ENCODE data around the gene RIPPLY1. TPM values are rescaled to one million over a fixed set of nuclear protein-coding genes. Genes with fewer than 3 reads are reported as not detected.

RIPPLY1 gene
- total RNA-seq, 6 experiments from 2014 or later = not detected

DNA sequence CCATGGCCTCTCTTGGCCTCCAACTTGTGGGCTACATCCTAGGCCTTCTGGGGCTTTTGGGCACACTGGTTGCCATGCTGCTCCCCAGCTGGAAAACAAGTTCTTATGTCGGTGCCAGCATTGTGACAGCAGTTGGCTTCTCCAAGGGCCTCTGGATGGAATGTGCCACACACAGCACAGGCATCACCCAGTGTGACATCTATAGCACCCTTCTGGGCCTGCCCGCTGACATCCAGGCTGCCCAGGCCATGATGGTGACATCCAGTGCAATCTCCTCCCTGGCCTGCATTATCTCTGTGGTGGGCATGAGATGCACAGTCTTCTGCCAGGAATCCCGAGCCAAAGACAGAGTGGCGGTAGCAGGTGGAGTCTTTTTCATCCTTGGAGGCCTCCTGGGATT lies 25.1 kb upstream of the RIPPLY1 start:
- H3K27ac Mint-ChIP-seq = no peak overlapping the region

DNA sequence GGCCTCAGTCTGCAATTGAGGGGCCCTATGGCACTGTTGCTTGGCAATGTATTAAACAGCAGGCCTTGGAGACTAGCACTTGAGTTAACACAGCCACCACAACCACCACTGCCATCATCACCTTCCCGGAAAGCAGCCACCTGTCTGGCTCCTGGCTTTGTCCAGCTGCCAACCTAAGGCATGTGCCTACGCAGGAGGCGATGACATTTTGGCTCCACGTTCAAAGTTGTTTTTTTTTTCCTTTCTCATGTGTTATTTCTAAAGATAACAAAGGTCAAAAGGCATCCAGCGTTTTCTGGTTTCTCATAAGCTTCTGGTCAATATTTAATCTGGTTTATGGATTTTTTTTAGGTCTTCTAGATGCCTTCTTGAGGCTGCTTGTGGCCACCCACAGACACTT lies 24.6 kb upstream of the RIPPLY1 start:
- peaks cover 12% of the 10 kb centered on the region for H3K4me1 Mint-ChIP-seq (ENCODE audit: low read depth)
- TF ChIP-seq, protein P1, sequence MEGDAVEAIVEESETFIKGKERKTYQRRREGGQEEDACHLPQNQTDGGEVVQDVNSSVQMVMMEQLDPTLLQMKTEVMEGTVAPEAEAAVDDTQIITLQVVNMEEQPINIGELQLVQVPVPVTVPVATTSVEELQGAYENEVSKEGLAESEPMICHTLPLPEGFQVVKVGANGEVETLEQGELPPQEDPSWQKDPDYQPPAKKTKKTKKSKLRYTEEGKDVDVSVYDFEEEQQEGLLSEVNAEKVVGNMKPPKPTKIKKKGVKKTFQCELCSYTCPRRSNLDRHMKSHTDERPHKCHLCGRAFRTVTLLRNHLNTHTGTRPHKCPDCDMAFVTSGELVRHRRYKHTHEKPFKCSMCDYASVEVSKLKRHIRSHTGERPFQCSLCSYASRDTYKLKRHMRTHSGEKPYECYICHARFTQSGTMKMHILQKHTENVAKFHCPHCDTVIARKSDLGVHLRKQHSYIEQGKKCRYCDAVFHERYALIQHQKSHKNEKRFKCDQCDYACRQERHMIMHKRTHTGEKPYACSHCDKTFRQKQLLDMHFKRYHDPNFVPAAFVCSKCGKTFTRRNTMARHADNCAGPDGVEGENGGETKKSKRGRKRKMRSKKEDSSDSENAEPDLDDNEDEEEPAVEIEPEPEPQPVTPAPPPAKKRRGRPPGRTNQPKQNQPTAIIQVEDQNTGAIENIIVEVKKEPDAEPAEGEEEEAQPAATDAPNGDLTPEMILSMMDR (IDR thresholded peaks at IDR 0.05) = no peak
- H3K9me3 Mint-ChIP-seq = no peaks in the 10 kb centered on the region
- no peak overlapping the region for H3K27ac Mint-ChIP-seq
- H3K4me3 Mint-ChIP-seq = no peak overlapping the region
- H3K36me3 Mint-ChIP-seq (ENCODE audit: low read depth) = no peaks in the 10 kb centered on the region
- no peaks in the 10 kb centered on the region; the same call in 1 of the 2 replicates for H3K27me3 Mint-ChIP-seq (ENCODE audit: insufficient read depth)
- DNase-seq = no peak

More for the DNA sequence above, 25.1 kb upstream of the RIPPLY1 start:
- no peak overlapping the region for H3K4me3 Mint-ChIP-seq
- TF ChIP-seq, protein P1 (IDR thresholded peaks at IDR 0.05) = no peak
- DNase-seq = no peak
- peaks cover 17% of the 10 kb centered on the region for H3K4me1 Mint-ChIP-seq (ENCODE audit: low read depth)
- no peaks in the 10 kb centered on the region; the same call in 1 of the 2 replicates for H3K27me3 Mint-ChIP-seq (ENCODE audit: insufficient read depth)
- H3K9me3 Mint-ChIP-seq = no peaks in the 10 kb centered on the region
- H3K36me3 Mint-ChIP-seq (ENCODE audit: low read depth) = no peaks in the 10 kb centered on the region

DNA sequence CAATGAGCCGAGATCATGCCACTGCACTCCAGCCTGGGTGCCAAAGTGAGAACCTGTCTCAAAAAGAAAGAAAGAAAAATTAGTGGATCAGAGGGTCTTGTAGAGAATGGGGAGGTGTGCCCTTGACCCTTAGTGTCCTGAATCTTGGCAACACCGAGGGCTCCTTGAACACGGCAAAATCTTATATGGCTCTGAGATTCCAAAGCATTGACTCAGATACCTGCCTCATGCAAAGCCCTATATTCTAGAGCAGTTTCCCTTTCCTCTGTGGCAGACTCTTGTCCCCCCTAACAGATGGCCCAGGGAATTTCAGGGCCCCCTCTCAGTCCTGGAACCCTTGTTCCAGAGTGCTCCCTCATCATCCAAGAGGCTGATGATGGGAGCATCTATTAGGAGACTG lies 23.9 kb upstream of the RIPPLY1 start:
- Mint-ChIP-seq H3K9me3 (no peaks in the 10 kb centered on the region), H3K27ac (no peak overlapping the region), H3K27me3 (ENCODE audit: insufficient read depth) (no peaks in the 10 kb centered on the region; the same call in 1 of the 2 replicates), H3K4me1 (ENCODE audit: low read depth) (peaks cover 5% of the 10 kb centered on the region), H3K36me3 (ENCODE audit: low read depth) (no peaks in the 10 kb centered on the region), H3K4me3 (no peak overlapping the region)
- TF ChIP-seq, protein P1 (IDR thresholded peaks at IDR 0.05) = no peak
- no peak for DNase-seq

DNA sequence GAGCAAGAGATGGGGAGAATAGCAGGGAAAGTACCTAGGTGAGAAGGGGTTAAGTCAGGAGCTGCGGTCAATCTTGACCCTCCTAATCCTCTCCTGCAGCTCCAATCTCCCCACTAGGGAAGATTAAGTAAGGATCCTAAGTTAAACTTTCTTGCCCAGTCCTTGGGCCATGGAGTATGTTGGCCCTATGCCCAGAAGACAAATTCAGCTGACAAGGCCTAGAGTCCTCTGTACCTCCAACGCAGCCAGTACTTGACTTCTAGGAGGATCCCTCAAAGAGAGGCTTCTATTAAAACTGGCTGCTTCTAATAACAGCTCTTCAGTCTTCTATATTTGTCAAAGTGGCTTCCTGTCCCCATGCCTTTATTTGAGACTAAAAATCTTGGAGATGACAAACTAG lies 18.5 kb upstream of the RIPPLY1 start:
- TF ChIP-seq, protein P1 (IDR thresholded peaks at IDR 0.05) = no peak
- DNase-seq = no peak
- Mint-ChIP-seq H3K36me3 (ENCODE audit: low read depth) (no peaks in the 10 kb centered on the region), H3K4me3 (no peak overlapping the region), H3K27ac (no peak overlapping the region), H3K4me1 (ENCODE audit: low read depth) (peaks cover 18% of the 10 kb centered on the region), H3K27me3 (ENCODE audit: insufficient read depth) (peaks cover 2% of the 10 kb centered on the region; the same call in 1 of the 2 replicates), H3K9me3 (no peaks in the 10 kb centered on the region)

DNA sequence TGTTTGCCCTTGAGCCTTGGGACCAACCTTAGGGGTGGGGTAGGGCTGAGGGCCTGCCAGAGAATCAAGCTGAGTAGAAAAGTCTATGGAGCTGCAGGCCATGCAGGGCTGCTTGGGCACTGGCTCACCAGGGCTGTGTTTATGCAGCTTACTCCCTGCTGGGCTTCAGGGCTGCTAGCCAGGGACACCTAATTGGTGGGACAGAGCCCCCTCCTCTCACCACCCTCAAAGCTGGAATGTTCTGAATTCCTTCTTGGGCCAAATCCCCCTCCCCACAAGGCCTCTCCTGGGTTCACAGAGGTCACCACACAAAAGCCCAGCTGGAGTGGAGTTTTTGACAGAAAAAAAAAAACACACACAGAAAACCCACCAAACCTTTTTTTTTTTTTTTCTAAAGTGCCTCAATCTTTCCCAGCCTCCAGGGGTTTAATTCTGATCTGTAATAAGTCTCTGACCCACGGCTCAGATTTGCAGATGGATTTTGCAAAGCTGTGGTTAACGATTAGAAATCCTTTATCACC lies 16.9 kb upstream of the RIPPLY1 start, which contains the start of gene CLDN2:
TSS of gene CLDN2 (plus strand) at position 471 of the 521 bp plus-strand sequence. CDS start 7,827 bp downstream, outside the sequence.
- no peak for DNase-seq
- H3K27ac Mint-ChIP-seq = no peak within 1 kb of the TSS
- H3K27me3 Mint-ChIP-seq (ENCODE audit: insufficient read depth) = peaks cover 2% of the 10 kb centered on the region; the same call in 1 of the 2 replicates
- TF ChIP-seq, protein P1 (IDR thresholded peaks at IDR 0.05) = no peak
- no peaks in the 10 kb centered on the region for H3K9me3 Mint-ChIP-seq
- H3K4me3 Mint-ChIP-seq = no peak within 1 kb of the TSS
- H3K4me1 Mint-ChIP-seq (ENCODE audit: low read depth) = peaks cover 18% of the 10 kb centered on the region
- H3K36me3 Mint-ChIP-seq (ENCODE audit: low read depth) = no peaks in the 10 kb centered on the region

Data from HFFc6 (cell line).